Ammon's horn (tissue), 1 donor: ENCODE data around the gene LAD1.
A peak's percentile ranks its signal among the peaks of the same experiment; 100 is the strongest.

Source experiments
- DNase-seq: peaks from one replicate; pipeline ENCODE4 v3.0.0-alpha.2; 2016; ENCODE audit warnings: low spot score

Gene LAD1

DNA sequence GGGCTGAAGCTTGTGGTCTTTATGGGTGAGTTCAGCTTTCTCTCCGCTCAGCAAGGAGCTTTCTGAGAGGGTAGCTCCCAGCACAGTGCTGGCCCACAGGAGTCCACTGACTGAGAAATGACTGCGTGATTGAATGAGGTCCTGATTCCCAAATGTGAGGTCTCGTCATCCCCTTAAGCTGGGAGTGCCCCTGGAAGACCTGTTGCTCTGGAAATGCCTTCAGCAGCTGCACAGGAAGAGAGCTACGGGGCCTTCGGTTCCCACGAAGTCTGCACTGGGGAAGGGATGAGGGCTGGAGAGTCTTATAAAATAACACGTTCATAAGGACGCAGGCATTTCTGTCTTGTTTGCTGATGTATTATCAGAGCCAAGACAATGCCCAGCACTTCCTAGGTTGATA is 35.7 kb downstream of the LAD1 start:
- DNase-seq: no peak

DNA sequence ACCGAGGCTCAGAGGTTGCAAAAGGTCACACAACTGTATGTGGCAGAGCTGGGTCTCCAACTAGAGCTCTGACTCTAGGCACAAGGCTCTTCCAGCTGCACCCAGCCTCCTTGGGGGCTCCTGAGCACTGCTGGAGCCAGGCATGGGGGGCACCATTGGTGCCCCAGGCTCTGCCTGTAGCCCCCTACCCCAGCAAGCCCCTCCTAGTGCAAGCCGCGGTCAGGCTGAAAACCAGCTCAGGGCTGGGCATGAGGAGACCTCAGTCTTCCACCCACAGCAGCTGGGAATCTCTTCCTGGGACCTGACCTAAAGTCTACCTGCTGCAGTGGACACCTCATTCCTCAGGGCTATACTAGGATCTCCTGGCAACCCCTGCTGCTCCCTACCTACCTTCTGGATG is 36.2 kb downstream of the LAD1 start:
- DNase-seq: no peak

DNA sequence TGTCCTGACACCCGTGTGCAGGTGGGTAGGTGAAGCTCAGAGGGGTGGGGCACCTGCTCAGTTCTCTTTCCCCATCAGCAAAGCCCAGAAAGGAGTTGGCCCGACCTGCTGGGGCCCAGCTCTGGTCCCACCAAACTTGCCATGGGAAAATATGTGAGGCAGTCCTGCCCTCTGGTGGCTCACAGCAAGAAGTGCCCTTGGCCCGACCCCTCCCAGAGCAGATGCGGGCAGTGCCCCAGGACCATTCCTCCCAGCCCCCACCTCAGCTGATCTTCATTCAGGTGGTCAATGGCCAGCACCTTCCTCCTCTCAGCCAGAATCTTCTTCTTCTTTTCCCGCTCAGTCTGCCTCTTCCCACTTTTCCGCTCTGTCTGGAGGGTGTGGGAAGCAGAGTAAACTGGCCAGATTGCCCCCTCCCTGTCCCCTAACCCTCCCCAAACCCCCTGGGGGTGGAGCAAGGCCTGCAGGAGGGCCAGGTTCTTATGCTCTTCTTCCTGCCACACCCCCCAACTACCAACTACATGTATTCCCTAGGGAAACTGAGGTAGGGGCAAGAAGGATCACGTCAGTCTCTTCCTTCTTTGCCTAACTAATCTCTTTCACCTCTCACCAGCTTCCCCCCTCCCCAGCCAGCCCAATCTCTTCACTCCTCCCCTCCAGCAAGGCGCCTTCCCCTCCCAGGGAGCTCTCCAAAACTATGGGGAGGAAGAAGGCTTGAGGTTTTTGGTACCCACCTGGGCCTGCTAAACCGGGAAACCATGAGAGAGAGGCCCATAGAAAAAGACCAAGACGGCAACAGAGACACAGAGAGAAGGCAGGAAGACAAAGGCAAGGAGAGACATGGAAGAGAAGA is 37.2 kb downstream of the LAD1 start:
- peak; percentile 55 for DNase-seq

DNA sequence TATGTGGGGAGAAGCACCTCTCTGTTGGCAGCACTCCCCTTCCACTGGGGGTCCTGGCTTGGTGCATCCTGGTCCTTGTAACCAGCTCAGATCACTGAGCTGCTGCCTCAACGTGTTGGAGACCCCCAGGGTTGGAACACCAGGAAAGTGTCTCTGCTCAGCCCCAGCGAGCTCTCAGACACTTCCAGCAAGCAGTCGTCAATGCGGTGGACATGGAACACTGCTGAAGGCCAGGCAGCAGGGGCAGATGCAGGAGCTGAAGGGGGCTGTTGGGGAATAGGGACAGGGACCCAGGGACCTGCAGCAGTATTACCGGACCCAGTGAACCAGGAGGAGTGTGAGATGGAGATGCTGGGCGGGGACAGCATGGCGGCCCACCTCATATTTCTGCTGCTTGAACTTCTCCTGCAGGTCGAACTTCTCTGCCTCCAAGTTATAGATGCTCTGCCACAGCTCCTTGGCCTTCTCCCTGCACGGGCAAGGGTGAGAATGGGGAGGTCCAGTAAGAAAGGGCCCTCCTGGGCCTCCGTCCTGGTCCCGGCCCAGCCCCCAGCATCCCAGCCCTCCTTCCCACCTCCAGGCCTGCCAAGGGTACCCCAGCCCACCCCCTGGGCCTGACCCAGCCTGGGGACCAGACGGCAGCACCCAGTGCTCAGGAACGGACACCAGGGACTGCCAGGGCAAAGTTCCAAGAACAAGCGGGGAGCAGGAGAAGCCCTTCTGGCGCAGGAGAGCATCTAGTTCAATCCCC is 38.0 kb downstream of the LAD1 start:
- DNase-seq: no peak

DNA sequence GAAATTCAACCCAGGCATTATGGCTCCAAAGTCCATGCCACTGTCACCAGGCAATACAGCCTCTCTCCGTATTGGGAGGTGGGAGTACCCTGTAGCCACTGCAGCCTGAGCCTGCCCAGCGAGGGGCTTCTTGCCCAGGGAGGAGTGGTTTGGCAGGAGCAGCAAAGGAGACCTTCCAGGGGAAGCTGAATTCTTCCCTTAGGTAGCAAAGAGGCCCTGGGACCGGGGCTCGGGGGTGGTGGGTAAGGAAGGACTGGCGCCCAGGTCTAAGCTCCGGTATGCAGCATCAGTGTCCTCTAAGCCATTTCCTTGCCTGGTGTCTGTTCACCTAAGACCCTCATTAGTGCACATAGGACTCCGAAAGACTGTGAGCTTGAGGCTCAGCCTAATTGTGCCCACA is 38.6 kb downstream of the LAD1 start:
- no peak for DNase-seq

DNA sequence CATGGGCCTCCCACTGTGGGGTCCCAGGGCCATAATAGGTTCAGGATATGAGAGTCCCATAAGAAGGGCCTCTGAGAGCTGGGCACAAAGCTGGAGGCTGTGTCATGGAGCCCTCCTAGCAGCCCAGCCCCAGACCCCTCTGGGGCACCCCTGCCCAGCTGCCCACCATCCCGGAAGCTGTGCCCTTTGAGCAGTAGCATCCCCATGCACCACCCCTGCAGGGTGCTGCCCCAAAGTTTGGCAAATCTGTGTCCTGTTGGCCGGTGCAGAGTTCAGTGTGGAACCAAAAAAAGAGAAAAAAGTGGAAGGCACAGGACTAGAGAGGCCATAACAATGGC is 39.3 kb downstream of the LAD1 start:
- no peak for DNase-seq

DNA sequence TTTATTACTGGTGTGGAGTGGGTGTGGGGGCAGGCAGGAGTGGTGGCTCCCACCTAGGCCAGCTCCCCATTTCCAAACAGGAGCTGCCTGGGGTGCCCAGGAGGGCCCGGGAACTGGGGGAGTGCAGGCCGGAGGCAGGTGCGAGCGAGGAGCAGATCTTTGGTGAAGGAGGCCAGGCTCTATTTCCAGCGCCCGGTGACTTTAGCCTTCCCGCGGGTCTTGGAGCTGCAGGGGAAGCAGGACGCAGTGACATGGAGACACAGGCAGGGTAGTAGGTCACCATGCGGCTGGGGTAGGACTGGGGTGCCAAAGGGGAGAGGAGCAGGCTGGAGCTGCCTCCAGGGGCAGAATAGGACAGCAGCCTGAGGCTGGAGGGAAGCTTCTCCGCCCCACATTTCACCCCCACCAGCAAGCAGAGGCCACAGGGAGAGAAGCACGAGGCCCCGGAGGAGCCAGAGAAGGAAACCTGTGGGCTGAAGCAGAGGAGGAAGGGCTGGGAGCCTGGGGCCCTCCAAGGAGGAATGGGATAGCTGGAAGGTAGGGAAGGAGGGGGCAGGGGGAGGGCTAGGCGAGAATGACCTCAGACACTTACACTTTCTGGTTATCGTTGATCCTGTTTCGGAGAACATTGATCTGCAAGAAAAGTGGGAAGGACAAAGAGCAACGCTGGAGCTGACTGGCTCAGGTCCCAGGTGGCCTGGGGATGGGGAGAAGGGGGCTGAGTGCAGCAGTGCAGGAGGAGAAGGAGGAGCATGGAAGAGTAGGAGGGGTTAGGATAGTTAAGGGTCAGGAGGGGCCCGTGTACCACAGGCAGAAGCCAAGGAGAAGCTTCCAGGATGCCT is 39.9 kb downstream of the LAD1 start:
- no peak for DNase-seq

DNA sequence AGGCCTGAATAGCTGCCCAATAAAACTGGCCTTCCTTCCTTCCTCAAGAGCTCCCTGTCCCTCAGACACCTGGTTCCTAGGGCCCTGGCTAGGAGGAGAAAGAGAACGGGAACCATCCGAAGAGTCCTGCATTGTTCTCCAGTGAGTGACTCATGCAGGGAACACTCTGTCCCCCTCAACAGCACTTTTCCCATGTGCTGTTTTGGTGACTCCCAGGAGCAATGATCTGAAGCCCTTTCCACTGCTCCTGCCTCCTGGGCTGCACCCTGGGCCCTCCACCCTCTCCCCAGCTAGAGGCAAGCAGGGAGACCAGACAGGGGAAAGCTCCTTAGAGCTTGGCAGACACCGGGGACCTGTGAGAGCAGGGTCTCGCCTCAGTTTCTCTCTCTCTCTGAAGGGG is 40.5 kb downstream of the LAD1 start:
- DNase-seq: no peak

DNA sequence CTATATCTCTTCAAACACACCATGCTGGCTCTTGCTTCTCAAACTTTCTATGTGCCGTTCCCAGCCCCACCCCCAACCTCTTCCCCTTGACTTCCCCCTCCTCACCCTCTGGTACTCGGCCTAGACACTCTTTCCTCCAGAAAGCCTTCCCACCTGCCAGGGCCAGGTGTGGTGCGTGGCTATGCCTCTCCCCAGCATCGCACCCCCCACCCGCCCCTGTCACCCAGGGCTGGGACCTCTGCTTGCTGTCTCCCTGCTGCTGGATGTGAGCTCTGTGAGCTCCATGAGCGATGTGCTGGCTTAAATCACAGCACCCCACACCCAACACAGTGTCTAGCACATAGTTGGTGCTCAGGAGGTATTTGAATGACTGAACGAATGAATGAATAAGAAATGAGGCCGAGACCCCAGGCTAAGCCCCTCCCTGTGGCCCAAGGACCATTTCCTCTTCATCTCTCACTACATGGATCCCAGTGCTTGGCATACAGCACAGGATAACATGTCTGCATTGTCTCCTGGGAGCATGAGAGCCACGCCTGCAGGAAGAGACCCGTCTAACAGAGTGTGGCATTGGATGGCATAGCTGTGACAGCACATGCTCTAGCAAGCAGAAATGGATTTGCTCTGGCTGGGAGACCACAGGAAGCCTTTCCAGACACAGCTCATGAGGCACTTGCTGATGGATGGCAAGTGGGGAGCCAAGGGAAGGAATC is 41.3 kb downstream of the LAD1 start:
- DNase-seq: no peak

DNA sequence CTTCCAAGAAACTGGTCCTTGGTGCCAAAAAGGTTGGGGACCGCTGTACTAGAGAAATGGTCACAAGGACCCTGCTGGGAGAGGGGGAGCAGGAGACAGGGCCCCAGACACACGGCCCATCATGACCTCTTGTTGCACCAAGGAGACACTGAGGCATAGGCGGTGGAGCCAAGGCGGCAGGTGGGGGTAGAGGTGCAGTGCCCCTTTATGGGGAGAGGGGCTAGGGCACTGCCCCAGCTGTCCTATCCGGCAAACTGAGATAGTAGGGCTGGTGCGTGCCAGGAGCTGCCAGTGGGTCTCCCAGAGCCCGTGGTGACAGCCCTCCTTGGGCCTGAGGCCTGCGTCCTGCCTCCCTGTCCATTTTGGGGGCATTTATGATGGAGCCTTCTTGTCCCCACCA is 41.9 kb downstream of the LAD1 start:
- no peak for DNase-seq

DNA sequence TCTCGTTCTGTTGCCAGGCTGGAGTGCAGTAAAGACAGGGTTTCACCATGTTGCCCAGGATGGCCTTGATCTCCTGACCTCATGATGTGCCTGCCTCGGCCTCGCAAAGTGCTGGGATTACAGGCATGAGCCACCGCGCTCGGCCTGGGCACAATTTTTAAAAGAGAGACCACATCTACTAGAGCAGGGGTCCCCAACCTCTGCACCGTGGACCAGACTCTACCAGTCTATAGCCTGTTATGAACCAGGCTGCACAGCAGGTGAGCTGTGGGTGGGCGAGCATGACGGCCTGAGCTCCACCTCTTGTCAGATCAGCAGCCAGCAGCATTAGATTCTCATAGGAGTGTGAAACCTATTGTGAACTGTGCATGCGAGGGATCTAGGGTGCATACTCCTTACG is 42.4 kb downstream of the LAD1 start:
- no peak for DNase-seq

DNA sequence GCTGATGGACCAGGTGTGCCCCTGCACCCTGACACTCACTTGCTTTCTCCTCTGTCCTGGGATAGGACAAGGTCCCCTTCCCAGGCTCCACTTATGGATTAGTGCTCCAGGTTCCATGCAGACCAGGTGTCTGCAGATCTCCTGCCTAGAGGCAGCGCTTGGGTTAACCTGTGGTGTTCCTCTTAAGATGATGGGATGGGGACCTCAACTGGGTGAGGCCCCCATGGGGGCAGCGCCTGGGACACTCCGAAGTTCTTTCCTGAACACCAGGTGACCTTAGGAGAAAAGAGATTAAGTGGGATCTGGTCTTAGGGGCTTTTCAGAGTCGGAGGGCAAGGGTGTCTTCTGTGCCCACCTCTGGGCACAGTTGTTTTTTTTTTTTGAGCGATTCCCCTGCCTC is 42.9 kb downstream of the LAD1 start:
- no peak for DNase-seq

DNA sequence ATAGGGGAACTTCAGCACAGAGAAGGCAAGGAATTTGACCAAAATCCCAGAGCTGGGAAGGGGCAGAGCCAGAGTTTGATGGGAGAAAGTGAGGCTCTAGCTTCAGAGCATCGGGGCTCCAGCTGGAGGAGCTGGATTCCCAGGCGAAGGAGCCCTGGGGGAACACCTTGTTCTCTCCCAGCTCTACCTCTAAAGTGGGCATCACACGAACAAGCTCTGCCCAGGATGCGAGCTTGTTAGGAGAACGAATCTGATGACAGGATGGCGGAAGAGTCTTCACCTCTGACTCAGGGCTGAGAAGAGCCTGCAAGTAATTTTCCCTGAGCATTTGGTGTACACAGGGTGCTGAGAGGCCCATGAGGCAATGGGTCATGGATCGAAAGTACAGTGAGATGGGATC is 43.7 kb downstream of the LAD1 start:
- no peak for DNase-seq

DNA sequence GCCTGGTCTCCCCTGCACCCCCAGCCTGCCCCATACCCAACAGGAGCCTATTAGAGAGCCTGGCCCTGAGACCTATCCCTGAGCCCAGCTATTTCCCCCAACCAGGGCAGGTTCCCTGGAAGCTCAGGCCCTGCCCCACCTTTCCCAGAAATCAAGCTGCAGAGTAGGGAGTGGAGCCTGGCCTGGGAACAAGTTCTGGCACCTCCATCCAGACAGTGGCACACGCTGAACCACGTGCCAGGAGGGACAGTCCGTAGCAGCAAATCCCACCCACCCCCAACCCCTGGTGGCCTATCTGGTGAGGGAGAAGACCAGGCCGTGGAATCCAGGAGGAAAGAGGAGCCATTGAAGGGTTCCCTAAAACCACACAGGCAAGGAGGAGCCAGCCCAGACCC is 44.2 kb downstream of the LAD1 start:
- no peak for DNase-seq

DNA sequence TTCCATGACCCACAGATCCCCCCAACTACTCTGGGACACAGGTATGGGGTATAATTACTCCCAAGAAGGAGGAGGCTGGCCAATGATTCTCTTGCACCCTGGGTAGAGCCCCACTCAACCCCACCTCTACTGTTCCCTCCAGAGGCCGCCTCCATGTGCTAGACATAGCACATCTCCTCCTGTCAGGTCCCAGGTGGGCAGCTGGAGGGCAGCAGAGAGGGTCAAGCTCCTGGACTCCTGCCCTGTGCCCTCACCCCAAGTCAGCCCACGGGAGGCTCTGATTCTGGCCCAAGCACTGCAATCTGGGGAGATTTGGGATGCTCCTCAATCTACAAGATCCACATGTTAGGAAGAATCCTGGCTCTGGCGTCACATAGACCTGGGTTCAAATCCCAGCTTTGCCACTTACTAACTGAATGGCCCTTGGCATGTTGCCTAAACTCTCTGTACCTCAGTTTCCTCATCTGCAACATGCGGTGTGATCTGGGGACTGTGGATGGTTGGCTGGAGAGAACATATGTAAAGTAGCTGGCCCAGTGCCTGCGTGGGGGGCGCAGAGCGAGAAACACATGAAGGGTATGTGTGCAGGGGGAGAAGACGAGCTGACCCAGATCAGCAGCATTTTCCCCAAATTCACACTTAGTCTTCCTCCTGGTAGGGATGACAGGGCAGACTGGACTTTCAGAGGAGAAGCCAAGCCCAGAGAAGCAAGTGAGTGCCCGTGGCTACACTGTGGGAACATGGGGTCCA is 44.8 kb downstream of the LAD1 start:
- DNase-seq: no peak

DNA sequence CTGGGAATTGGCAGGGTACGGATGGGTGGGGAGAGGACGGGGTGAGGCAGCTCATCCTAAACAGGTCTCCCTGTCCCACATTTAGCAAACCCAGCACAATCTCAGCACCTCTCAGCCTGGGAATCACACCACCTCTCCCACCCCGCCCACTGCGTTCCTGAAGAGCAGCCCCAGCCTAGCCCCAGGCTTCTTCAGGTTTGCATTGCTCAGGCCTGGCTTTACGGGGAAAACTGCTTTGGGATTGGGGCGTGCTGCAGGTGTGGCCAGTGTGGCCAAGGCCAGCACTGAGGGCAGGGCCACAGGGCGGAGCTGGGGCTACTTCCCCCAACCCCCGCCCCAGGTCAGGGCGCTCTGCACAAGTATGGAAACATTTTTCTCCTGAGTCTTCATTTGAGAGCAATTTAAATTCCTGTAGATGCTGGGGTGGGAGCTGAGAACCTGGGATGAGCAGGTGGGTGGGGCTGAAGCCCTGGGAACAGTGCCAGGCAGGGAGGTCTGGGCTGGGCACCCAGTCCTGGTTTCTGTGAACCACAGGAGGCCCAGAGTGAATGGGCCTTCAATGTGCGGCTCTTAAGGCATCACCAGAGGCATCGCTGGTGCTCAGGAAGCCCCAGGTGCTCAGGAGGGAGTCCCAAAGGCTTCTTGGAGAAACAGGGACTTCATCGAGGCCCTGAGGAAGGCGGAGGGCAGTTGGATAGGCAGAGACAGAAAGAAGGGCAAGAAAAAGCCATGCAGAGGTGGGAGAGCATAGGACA is 45.8 kb downstream of the LAD1 start:
- DNase-seq: no peak

DNA sequence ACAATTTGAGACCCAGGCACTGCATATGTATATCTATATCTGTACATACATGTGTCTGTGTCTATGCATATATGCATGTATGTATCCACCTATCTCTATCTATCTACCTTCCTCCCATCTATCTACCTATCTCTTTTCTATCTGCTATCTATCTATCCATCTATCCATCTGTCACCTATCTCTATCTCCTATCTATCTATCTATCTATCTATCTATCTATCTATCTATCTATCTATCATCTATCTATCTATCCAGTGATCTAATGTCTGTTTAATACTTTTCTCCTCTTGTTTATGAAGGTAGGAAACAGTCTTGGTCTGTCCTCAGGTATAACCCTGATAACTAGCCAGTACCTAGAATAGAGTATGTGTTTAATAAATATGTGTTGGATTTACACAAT is 47.5 kb downstream of the LAD1 start:
- DNase-seq: no peak

DNA sequence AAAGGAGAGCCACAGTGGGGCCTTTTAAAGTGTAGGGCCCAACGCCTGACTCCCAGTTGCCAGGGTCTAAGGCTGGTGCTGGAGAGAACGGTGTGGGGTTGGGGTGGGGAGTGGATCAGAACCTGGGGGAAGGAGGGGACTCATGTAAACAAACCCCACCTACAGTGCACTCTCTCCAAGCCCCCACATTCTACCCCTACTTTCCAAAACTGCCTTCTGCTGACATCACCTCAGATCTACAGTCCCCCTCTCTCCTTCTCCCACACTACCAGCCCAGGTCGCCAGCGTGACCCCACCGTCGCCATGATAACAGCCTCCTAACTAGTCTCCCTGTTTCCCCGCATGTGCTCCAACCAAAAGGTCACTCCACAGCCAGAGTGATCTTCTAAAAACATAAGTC is 48.2 kb downstream of the LAD1 start:
- DNase-seq: no peak

DNA sequence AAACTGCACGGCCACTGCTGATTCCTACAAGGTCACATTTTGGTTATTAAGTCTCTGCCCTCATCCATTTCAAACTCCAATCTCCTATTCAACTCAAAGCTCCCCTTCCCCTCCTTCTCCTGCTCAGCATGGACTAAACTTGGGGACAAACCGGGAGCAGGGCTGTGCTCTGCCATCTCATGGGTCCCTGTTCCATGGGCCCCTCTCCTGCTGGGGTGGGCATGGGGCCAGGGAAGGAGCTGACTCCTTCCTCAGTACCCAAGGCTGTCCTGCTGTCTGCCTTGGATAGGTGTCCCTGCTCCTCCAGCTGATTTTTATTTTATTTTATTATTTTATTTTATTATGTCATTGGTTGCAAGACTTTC is 48.8 kb downstream of the LAD1 start:
- DNase-seq: no peak

DNA sequence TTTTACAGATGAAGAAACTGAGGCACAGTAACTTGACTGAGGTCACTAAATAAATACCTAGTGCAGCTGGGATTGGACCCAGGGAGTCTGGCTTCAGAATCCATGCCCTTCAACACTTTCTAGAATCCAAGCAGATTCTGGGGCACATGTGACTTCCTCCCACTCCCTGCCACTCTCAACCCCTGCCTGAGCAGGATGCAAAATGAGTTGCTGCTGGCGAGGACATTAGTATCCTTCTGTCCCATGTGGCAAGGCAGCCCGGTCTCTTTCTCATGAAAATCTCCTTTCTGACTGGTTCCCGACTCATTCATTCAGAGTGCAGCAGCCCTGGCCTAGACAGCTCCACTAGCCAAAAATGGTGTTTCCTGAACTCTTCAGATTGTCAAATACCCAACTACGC is 50.0 kb downstream of the LAD1 start:
- peak; percentile 29 for DNase-seq

DNA sequence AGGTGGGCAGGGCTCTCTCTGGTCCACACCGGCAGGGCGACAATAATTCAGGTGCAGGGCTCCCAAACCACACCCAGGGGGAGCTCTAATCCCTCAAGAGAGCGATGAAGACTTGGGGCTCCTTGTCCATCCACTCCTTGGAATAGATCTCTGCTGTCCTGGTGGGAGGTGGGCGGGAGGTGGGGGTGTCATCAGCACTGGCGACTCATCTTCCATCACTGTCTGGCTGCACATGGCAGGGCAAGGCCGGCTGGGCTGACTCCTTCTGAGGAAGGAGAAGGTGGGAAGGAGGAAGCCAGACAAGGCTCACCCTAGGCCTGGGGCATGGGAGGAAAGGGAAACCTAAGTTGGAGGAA is 50.9 kb downstream of the LAD1 start:
- no peak for DNase-seq
